Measurements from ENCODE around the gene CAPN5.

CAPN5 gene

GRCh38 chr11:77121876-77122575 is 55.3 kb downstream of the CAPN5 start:
- no peak for DNase-seq

DNA sequence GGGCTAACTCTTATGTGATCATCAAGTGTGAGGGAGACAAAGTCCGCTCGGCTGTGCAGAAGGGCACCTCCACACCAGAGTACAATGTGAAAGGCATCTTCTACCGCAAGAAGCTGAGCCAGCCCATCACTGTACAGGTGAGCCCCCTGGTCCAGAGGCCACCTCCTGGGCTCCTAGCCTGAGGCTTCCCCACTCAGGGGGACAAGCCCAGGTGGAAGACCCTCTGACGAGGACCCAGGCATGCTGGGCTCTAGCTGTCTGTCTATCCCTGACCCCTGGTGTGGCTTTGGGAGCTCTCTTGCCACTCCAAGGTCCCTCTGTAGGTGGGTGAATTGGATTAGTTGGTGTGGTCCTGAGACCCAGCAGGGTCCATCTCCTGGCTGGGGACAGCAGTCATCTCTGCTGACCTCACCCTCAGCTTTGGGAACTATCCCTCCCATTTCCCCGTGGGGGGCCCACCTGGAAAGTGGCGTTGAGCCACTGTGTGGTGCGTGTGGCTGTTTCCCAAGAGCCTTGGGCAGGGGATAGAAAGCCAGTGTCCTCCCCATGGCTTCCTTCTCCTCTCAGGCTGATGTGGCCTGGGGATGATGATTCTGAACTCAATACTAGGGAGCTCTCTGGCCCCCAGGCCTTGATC is 55.9 kb downstream of the CAPN5 start:
- DNase-seq = no peak

DNA sequence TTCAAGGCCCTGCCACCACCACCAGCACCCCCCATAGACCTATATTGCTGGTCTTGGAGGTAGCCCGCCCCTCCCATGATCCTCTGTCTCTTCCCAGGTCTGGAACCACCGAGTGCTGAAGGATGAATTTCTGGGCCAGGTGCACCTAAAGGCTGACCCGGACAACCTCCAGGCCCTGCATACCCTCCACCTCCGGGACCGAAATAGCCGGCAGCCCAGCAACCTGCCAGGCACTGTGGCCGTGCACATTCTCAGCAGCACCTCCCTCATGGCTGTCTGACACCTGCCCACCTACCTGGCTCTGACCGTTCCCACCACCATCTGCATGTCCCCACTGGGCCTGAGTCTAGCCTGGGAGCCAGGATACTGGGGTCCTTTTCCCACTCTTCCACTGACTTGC is 56.8 kb downstream of the CAPN5 start:
- no peak for DNase-seq

- no peak for DNase-seq
Measured at GRCh38 chr11:77124041-77124440, 57.3 kb downstream of the CAPN5 start.

DNA sequence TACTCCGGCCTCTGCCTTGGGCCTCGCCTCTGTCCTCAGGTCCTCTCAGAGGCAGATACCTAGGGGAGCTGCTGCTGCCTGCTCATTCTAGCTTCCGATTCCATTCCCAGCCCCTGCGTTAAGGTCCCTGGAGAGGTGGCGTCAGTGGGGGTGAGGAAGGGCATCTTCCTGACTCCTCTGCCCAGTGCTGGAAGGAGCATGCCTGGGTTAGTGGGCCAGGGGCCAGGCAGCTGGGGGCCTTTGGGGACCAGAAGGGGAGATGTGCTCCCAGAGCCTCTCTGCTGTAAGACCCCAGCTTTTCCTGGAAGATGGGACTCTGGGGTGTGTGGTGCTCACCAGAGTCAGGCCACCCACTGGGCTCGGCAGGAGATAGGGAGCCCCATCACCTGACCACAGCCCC is 57.7 kb downstream of the CAPN5 start:
- no peak for DNase-seq

GRCh38 chr11:77125191-77125590 is 58.4 kb downstream of the CAPN5 start:
- DNase-seq = no peak

DNA sequence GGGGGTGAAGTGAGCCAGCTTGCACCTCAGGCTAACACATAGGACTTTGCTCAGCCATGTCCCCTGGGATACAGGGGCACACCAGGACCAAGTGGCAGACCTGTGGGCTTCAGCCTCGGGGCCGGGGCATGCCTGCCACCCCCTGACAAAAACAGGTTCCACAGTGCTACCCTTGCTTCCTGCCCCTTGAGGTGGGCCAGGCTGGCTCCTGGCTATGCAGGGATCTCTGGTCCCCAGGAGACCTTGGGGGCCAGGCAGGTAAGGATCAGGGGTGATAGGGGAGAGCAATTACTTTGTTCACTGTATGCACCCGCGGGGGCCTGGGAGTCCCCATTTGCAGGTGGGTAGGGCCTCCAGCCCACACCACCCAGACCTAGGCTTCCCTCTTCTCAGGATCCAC is 58.9 kb downstream of the CAPN5 start:
- DNase-seq = no peak

DNA sequence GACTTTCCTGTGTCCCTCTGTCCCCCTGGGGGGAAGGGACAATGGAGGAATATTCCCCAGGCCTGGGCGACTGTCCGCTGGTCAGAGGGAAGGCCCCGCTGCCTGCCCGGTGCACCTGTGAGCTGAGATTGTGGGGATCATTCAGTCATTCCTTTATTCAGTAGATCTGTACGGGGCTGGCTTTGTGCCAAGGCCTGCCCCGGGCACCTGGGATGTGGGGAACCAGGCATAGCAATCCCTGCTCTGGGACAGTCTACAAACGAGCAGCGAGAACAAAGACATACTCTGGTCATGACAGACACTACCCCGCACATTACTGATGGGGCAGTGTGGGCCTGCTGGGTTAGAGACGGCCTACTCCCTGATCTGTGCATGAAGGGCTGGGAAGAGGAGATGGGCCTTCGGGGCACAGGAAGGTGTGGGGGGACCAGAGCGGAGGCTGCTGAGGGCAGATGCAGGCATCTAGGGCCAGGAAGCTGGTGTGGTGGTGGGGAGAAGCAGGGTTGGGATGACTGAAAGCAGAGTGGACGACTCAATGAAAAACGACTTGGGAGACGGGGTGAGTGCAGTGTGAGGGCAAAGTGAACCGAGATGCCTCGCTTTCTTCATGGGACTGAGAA is 59.5 kb downstream of the CAPN5 start:
- no peak for DNase-seq

- no peak for DNase-seq
Measured at GRCh38 chr11:77126861-77127234, 60.1 kb downstream of the CAPN5 start.

DNA sequence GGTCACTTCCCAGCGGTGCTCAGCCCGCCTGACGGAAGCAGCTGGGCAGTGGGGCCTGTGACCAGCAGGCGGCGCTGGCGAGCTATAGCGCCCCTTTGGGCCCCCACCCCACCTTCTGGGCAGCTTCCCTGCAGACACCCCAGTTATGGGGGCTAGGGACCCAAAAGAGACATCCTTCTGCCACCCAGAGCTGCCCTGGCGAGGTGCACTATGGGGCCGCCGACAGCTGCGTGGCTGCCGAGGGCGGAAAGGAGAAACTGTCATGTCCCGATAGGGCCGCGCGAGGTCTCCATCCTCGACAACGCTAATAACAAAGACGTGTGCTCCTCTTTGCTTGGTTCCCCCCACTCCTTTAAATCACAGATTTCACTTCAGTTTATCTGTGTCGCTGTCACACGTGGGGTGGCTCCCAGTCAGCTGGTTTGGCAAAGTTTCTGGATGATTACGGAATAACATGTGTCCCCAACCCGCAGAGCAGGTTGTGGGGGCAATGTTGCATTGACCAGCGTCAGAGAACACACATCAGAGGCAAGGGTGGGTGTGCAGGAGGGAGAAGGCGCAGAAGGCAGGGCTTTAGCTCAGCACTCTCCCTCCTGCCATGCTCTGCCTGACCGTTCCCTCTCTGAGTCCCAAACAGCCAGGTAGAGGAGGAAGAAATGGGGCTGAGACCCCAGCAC is 60.6 kb downstream of the CAPN5 start:
- DNase-seq = peak; percentile 48

DNA sequence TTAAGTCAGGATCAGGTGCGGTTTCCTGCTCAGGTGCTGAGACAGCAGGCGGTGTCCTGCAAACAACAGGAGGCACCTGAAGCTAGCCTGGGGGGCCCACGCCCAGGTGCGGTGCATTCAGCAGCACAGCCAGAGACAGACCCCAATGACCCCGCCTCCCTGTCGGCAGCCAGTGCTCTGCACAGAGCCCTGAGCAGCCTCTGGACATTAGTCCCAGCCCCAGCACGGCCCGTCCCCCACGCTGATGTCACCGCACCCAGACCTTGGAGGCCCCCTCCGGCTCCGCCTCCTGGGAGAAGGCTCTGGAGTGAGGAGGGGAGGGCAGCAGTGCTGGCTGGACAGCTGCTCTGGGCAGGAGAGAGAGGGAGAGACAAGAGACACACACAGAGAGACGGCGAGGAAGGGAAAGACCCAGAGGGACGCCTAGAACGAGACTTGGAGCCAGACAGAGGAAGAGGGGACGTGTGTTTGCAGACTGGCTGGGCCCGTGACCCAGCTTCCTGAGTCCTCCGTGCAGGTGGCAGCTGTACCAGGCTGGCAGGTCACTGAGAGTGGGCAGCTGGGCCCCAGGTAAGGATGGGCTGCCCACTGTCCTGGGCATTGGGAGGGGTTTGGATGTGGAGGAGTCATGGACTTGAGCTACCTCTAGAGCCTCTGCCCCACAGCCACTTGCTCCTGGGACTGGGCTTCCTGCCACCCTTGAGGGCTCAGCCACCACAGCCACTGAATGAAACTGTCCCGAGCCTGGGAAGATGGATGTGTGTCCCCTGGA is 61.3 kb downstream of the CAPN5 start, which contains the start of gene MYO7A:
Gene MYO7A, plus strand, starts transcription at position 327 of the 772 bp plus-strand sequence. CDS start 2,389 bp downstream, outside the sequence.
- DNase-seq = no peak

DNA sequence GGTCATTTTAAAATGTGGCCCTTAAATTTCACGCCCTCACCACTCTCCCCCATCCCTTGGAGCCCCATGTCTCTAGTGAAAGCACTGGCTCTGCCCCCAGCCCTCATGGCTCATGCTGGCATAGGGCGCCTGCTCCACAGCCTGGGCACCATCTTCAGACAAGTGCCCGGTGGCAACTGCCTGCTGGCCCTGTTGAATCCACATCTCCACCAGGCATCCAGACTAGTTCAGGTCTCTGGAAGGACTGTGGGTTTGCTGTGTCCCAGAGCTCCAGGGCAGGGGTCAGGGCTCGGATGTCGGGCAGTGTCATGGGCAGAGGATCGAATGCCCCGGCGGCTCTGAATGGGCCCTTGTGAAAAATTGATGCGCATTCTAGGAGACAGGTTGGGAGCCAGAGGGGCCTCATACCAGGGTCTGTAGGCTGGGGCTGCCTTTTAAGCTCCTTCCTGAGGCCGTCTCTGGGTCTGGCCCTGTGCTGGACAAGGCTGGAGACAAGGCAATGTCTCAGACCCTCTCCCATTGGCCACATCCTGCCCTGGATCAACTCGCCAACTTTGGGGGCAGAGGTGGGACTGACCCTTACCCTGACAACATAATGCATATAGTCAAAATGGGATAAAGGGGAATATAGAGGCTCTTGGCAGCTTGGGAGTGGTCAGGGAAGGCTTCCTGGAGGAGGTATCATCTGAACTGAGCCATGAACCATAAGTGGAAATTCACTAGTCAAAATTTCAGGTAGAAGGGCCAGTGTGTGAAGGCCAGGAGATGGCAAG is 62.5 kb downstream of the CAPN5 start:
- DNase-seq = no peak

GRCh38 chr11:77129842-77130756 is 63.3 kb downstream of the CAPN5 start:
- DNase-seq = no peak

DNA sequence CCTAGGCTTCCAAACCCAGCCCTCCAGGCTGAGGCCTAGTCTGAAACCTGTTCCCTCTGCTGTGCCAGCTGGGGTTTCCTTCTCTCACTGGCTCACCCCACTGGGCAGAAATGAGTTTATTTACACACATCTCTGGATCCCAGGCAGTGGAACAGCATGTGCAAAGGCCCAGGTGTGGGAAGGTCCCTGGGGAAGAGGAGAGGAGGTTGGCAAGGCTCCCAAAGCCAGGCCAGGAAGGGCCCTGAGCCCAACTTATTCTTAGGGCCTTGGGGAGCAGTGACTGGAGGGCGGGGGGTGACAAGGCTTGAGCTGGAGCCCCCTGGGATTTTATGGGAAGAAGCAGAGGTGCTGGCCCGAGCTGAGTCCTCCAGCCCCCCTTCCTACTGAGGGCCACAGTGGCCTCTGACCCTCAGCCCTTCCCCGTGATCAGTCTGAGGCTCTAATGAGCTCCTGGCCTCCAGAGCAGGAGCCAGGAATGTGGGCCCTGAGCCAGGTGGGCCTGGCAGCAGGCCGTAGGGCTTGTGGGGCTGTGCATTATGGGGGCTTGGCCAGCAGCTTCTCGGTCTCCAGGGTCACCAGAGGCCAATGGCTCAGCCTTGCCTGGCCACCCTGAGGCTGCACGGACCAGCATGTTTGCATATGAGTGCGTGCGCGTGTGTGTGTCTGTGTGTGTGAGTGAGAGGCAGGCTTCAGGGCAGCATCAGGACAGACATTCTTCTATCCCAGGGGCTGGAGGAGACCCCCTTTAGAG is 64.2 kb downstream of the CAPN5 start:
- DNase-seq = no peak

GRCh38 chr11:77131560-77131959 is 64.8 kb downstream of the CAPN5 start:
- no peak for DNase-seq

DNA sequence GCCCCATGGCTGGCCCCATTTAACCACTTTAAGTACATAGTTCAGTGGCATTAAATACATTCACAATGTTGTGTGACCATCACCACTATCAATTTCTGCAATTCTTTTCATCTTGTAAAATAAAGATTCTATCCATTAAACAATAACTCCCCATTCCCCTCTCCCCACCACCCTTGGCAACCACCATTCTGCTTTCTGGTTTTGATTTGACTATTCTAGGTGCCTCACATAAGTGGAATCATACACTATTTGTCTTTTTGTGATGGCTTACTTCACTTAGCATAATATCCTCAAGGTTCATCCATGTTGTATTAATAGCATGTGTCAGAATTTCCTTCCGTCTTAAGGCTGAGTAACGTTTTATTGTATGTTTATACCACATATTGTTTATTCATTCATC is 68.3 kb downstream of the CAPN5 start:
- DNase-seq = no peak

- peak; percentile 15 for DNase-seq
Measured at GRCh38 chr11:77136074-77136473, 69.3 kb downstream of the CAPN5 start.

GRCh38 chr11:77136784-77137420 is 70.1 kb downstream of the CAPN5 start:
- DNase-seq = no peak

- DNase-seq = no peak
Measured at GRCh38 chr11:77137421-77137820, 70.7 kb downstream of the CAPN5 start.
